ENCODE results near the gene ESRRB.

DNA sequence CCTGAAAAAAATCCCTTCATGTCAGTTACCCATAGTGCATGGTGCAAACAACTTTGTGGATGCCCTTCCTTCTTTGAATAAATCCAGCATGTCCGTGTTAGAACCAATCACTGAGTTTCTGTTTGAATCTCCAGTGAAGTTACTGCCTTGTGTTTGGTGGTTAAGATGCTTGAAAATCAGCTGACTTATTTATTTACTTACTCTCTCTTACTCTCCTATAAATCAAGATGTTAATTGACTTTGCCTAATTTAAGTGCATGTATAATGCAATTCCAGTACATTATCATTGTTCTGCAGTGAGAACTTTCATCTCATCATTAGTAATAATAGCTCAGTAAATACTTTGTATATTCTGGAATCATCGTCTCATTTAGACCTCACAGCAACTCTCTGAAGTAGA lies 114.2 kb downstream of the ESRRB start:
- TF ChIP-seq, protein P1, sequence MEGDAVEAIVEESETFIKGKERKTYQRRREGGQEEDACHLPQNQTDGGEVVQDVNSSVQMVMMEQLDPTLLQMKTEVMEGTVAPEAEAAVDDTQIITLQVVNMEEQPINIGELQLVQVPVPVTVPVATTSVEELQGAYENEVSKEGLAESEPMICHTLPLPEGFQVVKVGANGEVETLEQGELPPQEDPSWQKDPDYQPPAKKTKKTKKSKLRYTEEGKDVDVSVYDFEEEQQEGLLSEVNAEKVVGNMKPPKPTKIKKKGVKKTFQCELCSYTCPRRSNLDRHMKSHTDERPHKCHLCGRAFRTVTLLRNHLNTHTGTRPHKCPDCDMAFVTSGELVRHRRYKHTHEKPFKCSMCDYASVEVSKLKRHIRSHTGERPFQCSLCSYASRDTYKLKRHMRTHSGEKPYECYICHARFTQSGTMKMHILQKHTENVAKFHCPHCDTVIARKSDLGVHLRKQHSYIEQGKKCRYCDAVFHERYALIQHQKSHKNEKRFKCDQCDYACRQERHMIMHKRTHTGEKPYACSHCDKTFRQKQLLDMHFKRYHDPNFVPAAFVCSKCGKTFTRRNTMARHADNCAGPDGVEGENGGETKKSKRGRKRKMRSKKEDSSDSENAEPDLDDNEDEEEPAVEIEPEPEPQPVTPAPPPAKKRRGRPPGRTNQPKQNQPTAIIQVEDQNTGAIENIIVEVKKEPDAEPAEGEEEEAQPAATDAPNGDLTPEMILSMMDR (IDR thresholded peaks at IDR 0.05): no peak
- TF ChIP-seq POLR2A (IDR thresholded peaks at IDR 0.05) (no peak), POLR2AphosphoS5 (IDR thresholded peaks at IDR 0.05; ENCODE audit: insufficient read depth in 1 of 2, low read depth in 1 of 2) (no peak)

Measured in vagina (tissue), 2 donors.